ENCODE data around the gene SPTAN1. TPM values are rescaled to one million over a fixed set of nuclear protein-coding genes. Genes with fewer than 3 reads are reported as not detected.
"Not testable (repeated sequence)": the region's sequence is repeated elsewhere in the genome, so short reads cannot be mapped to it uniquely, and the experiment has no call there.

Gene SPTAN1
- total RNA-seq, 1 experiment from 2014 or later: 111 TPM

- TF ChIP-seq POLR2A (IDR thresholded peaks at IDR 0.05; ENCODE audit: borderline replicate concordance, extremely low read depth, insufficient read depth, insufficient read length): peak; percentile 99
- no peak for TF ChIP-seq JUND (IDR thresholded peaks at IDR 0.05)
- TF ChIP-seq EZH2 (IDR thresholded peaks at IDR 0.05): no peak
- peak; percentile 64 for TF ChIP-seq YY1 (IDR thresholded peaks at IDR 0.05; ENCODE audit: extremely low read depth, insufficient replicate concordance, low read depth, low read length)
- TF ChIP-seq CEBPB (IDR thresholded peaks at IDR 0.05; ENCODE audit: low read depth): no peak
Measured at GRCh38 chr9:128552153-128552743, at the start of gene SPTAN1 (continued).

- H3K27me3 ChIP-seq (ENCODE audit: insufficient read depth, low read length); intact Hi-C loops (cut with micrococcal nuclease); BruUV-seq (replicated peaks); CTCF ChIA-PET; POLR2A ChIA-PET; H3K9me2 ChIP-seq (ENCODE audit: insufficient read depth); RAD21 ChIA-PET (ENCODE audit: low non-redundant PET in 1 of 2, low total read pairs in 2 of 2, uncharacterized antibody in 2 of 2, unreplicated experiment in 2 of 2); H3K9me3 ChIP-seq (ENCODE audit: control insufficient read depth in 1 of 2, insufficient read depth in 1 of 2, low read depth in 1 of 2, low read length in 2 of 2); H4K20me1 ChIP-seq (ENCODE audit: insufficient read depth); ATAC-seq; DNase-seq (ENCODE audit: low read depth, low spot score); H2AFZ ChIP-seq (ENCODE audit: low read depth, low read length, poor library complexity, severe bottlenecking): not testable (repeated sequence)
- peak overlapping the region; percentile 62; the same call in 1 of the 2 replicates for H3K27ac ChIP-seq (ENCODE audit: low read depth, low read length)
- peak overlapping the region; percentile 91; the same call in 1 of the 2 replicates for H3K9ac ChIP-seq (ENCODE audit: low read length)
- H3K36me3 ChIP-seq (ENCODE audit: control insufficient read depth in 1 of 2, insufficient read depth in 2 of 2, low read length in 2 of 2): peaks cover 12 to 24% of the 10 kb centered on the region in 2 experiments; a peak in 2 of 4 replicates
- peaks cover 24% of the 10 kb centered on the region for H3K79me2 ChIP-seq (ENCODE audit: insufficient read depth, low read length)
- peaks cover 11 to 23% of the 10 kb centered on the region in 2 experiments for H3K4me1 ChIP-seq (ENCODE audit: control insufficient read depth in 1 of 2, insufficient read depth in 2 of 2, low read length in 2 of 2)
- H3K4me3 ChIP-seq (replicated peaks in 1 of 2; ENCODE audit: low read depth in 1 of 2, low read length in 2 of 2): peak overlapping the region in 1 of 2 experiments; percentile 96; a peak in 2 of 4 replicates
- H3K4me2 ChIP-seq (ENCODE audit: low read length): peak overlapping the region; percentile 89
Measured at GRCh38 chr9:128503415-128503825, 49.0 kb upstream of the SPTAN1 start.

GRCh38 chr9:128503870-128504269, 48.5 kb upstream of the SPTAN1 start:
- TF ChIP-seq JUND (IDR thresholded peaks at IDR 0.05): no peak
- TF ChIP-seq ZFX (IDR thresholded peaks at IDR 0.05): no peak
- TF ChIP-seq ZNF274 (IDR thresholded peaks at IDR 0.05; ENCODE audit: low read depth, low read length): no peak
- no peak for TF ChIP-seq POLR2AphosphoS5 (IDR thresholded peaks at IDR 0.05; ENCODE audit: low read depth, low read length)
- TF ChIP-seq CEBPB (IDR thresholded peaks at IDR 0.05; ENCODE audit: low read depth): no peak
- TF ChIP-seq EZH2phosphoT487 (IDR thresholded peaks at IDR 0.05; ENCODE audit: borderline replicate concordance): no peak
- TF ChIP-seq YY1 (IDR thresholded peaks at IDR 0.05; ENCODE audit: extremely low read depth, insufficient replicate concordance, low read depth, low read length): no peak
- H3K79me2 ChIP-seq (ENCODE audit: insufficient read depth, low read length): peaks cover 24% of the 10 kb centered on the region
- no peaks in the 10 kb centered on the region for H3K27me3 ChIP-seq (ENCODE audit: insufficient read depth, low read length)
- peak overlapping the region; percentile 62 for H3K27ac ChIP-seq (ENCODE audit: low read depth, low read length)
- H3K4me2 ChIP-seq (ENCODE audit: low read length): peak overlapping the region; percentile 89
- ATAC-seq (no peak), DNase-seq (ENCODE audit: low read depth, low spot score) (no peak)
- ChIA-PET POLR2A (no interaction called here), RAD21 (ENCODE audit: low non-redundant PET in 1 of 2, low total read pairs in 2 of 2, uncharacterized antibody in 2 of 2, unreplicated experiment in 2 of 2) (no interaction called here), CTCF (no interaction called here)
- H3K9ac ChIP-seq (ENCODE audit: low read length): peak overlapping the region; percentile 91
- H4K20me1 ChIP-seq (ENCODE audit: insufficient read depth): no peaks in the 10 kb centered on the region
- no peaks in the 10 kb centered on the region for H3K9me2 ChIP-seq (ENCODE audit: insufficient read depth)
- intact Hi-C loops (cut with micrococcal nuclease): no loop called here
- TSS peak; percentile 89 for BruUV-seq (replicated peaks)
- H3K36me3 ChIP-seq (ENCODE audit: control insufficient read depth in 1 of 2, insufficient read depth in 2 of 2, low read length in 2 of 2): peaks cover 11 to 22% of the 10 kb centered on the region in 2 experiments; a peak in 2 of 4 replicates
- peaks cover 11 to 23% of the 10 kb centered on the region in 2 experiments for H3K4me1 ChIP-seq (ENCODE audit: control insufficient read depth in 1 of 2, insufficient read depth in 2 of 2, low read length in 2 of 2)
- H2AFZ ChIP-seq (ENCODE audit: low read depth, low read length, poor library complexity, severe bottlenecking): peak overlapping the region; percentile 54
- H3K4me3 ChIP-seq (replicated peaks in 1 of 2; ENCODE audit: low read depth in 1 of 2, low read length in 2 of 2): peak overlapping the region; percentile 85 to 96
- no peaks in the 10 kb centered on the region for H3K9me3 ChIP-seq (ENCODE audit: control insufficient read depth in 1 of 2, insufficient read depth in 1 of 2, low read depth in 1 of 2, low read length in 2 of 2)
